Endothelial cell of umbilical vein (primary cell): ENCODE results near the gene CNTNAP4. TPM values are rescaled to one million over a fixed set of nuclear protein-coding genes. Genes with fewer than 3 reads are reported as not detected.

Experiments
- BruUV-seq: library from RNA; stranded (reverse); fragments of 400-500 nt; replicated peaks from 2 replicates; lab custom pipeline; 2021; lab: Mats Ljungman, UMichigan
- CTCF ChIA-PET: fragments of 300-600, 350-600 bp; sonication (Branson Sonifier 250); formaldehyde crosslinking; loops from one replicate; lab custom pipeline; 2021; ENCODE audit warnings: antibody characterized with exemption, inconsistent platforms; lab: Charles Lee
- POLR2A ChIA-PET: fragments of 300-600, 350-600 bp; sonication (Branson Sonifier 250); formaldehyde crosslinking; loops from one replicate; lab custom pipeline; 2021; ENCODE audit warnings: antibody characterized with exemption, inconsistent platforms; lab: Charles Lee
- DNase-seq: peaks from one replicate; pipeline ENCODE4 v3.0.0-alpha.2; 2011; ENCODE audit warnings: low read depth, low spot score
- FAIRE-seq: peaks from 2 replicates; lab custom pipeline; 2011; peaks lifted over from hg19 to GRCh38; lab: Jason Lieb, UNC
- H2AFZ ChIP-seq: 2 replicates; pipeline ENCODE4 v1.6.0; 2012; ENCODE audit warnings: low read depth, low read length, control low read depth, inconsistent platforms
- H3K27ac ChIP-seq: 2 replicates; pipeline ENCODE4 v1.5.1; 2011; ENCODE audit warnings: low read depth, mild to moderate bottlenecking, control low read depth, low read length, moderate library complexity; ENCODE audit not compliant: insufficient read depth
- H3K27me3 ChIP-seq, 2 experiments: 2 replicates each; pipeline versions ENCODE4 v1.6.0 to v1.6.1; 2011; ENCODE audit warnings: low read length in 2 of 2, mixed read lengths in 1 of 2; ENCODE audit not compliant: control insufficient read depth in 2 of 2, insufficient read depth in 2 of 2
- H3K36me3 ChIP-seq, 2 experiments: 2 replicates in 1 of 2; 3 replicates in 1 of 2; pipeline ENCODE4 v1.5.1; 2011; ENCODE audit warnings: low read length in 2 of 2, mild to moderate bottlenecking in 1 of 2, moderate library complexity in 1 of 2; ENCODE audit not compliant: control insufficient read depth in 2 of 2, insufficient read depth in 2 of 2; ENCODE audit errors: extremely low read depth in 1 of 2
- H3K4me1 ChIP-seq: 3 replicates; pipeline ENCODE4 v1.5.1; 2011; ENCODE audit warnings: mild to moderate bottlenecking, low read length; ENCODE audit not compliant: control insufficient read depth, insufficient read depth; ENCODE audit errors: extremely low read depth
- H3K4me2 ChIP-seq: 2 replicates; pipeline ENCODE4 v1.6.1; 2011; ENCODE audit warnings: low read length, control low read depth, mixed read lengths; ENCODE audit not compliant: insufficient read depth
- H3K4me3 ChIP-seq, 3 experiments: fragments of 200-600 bp in 1 of 3; sonication (generic), shearing (Covaris generic) in 1 of 3; replicated peaks in 1 of 3; 2 replicates each; pipeline ENCODE4 v1.5.1; 2011 to 2016; ENCODE audit warnings: control low read depth in 3 of 3, low read length in 3 of 3, mild to moderate bottlenecking in 2 of 3, inconsistent platforms in 1 of 3, low read depth in 1 of 3, moderate library complexity in 1 of 3; ENCODE audit not compliant: insufficient read depth in 1 of 3
- H3K79me2 ChIP-seq: 2 replicates; pipeline ENCODE4 v1.6.0; 2012; ENCODE audit warnings: low read length, inconsistent platforms; ENCODE audit not compliant: control insufficient read depth, insufficient read depth
- H3K9ac ChIP-seq: replicated peaks from 2 replicates; pipeline ENCODE3; 2011; ENCODE audit warnings: low read length, control low read depth; ENCODE audit not compliant: insufficient read depth; ENCODE audit errors: extremely low read depth
- H3K9me1 ChIP-seq: replicated peaks from 3 replicates; pipeline ENCODE4 v1.6.0; 2011; ENCODE audit warnings: mild to moderate bottlenecking, low read length; ENCODE audit not compliant: control insufficient read depth, insufficient read depth; ENCODE audit errors: extremely low read depth
- H3K9me3 ChIP-seq: replicated peaks from 2 replicates; pipeline ENCODE4 v1.5.1; 2012; ENCODE audit warnings: low read length, inconsistent platforms; ENCODE audit not compliant: control insufficient read depth, insufficient read depth
- H4K20me1 ChIP-seq: replicated peaks from 2 replicates; pipeline ENCODE3; 2011; ENCODE audit warnings: mild to moderate bottlenecking, low read length; ENCODE audit not compliant: control insufficient read depth, insufficient read depth; ENCODE audit errors: extremely low read depth
- EZH2 ChIP-seq: IDR thresholded peaks from 2 replicates; pipeline ENCODE4 v1.6.1; 2012; ENCODE audit warnings: borderline replicate concordance, low read depth, mild to moderate bottlenecking, moderate library complexity, low read length, inconsistent platforms; ENCODE audit not compliant: severe bottlenecking
- FOS ChIP-seq: IDR thresholded peaks from 2 replicates; pipeline ENCODE4 v1.6.1; 2011; ENCODE audit warnings: mild to moderate bottlenecking, low read length, moderate library complexity, borderline replicate concordance; ENCODE audit not compliant: insufficient read depth
- GATA2 ChIP-seq: IDR thresholded peaks from 2 replicates; pipeline ENCODE4 v1.7.0; 2011; ENCODE audit warnings: low read depth, mild to moderate bottlenecking, moderate library complexity, mixed read lengths, low read length; ENCODE audit not compliant: insufficient read length, insufficient read depth
- JUN ChIP-seq: IDR thresholded peaks from 2 replicates; pipeline ENCODE4 v1.6.1; 2011; ENCODE audit warnings: borderline replicate concordance, low read depth; ENCODE audit not compliant: insufficient read length, insufficient read depth
- MYC ChIP-seq: IDR thresholded peaks from one replicate; pipeline ENCODE4 v1.6.1; 2011; ENCODE audit warnings: mild to moderate bottlenecking, low read depth, low read length
- POLR2A ChIP-seq: IDR thresholded peaks from 2 replicates; pipeline ENCODE4 v1.6.1; 2012; ENCODE audit warnings: low read depth, mild to moderate bottlenecking, control low read depth, low read length
- POLR2AphosphoS5 ChIP-seq: IDR thresholded peaks from 2 replicates; pipeline ENCODE4 v1.6.1; 2012; ENCODE audit warnings: low read depth, mild to moderate bottlenecking, control low read depth, low read length, moderate library complexity; ENCODE audit not compliant: insufficient read depth
- dilution Hi-C: fragments of 300-500 bp; cut with MboI; formaldehyde crosslinking; loops from one replicate; pipeline ENCODE4 v1.15.0; 2019; ENCODE audit warnings: low sequenced_read_pairs; ENCODE audit not compliant: extremely low pct_ligation_motif_present
- intact Hi-C: fragments of 100-400 bp; cut with micrococcal nuclease; formaldehyde crosslinking; loops from one replicate; pipeline ENCODE4 v1.10.0; 2022
- polyA plus RNA-seq, 4 experiments: library from polyadenylated mRNA; depleted of rRNA in 3 of 4; stranded (reverse) in 3 of 4; unstranded in 1 of 4; fragments of >200 nt; gene quantifications; 2 replicates each; pipeline versions ENCODE4 v1.2.1 to v1.2.3, GENCODE V29; 2011 to 2012; ENCODE audit warnings: missing spikeins in 1 of 4
- total RNA-seq: library from RNA; stranded (reverse); gene quantifications from 2 replicates; pipeline ENCODE4 v1.2.3, GENCODE V29; 2021
- TF ChIP-seq, protein P1 (sequence below), 2 donors: IDR thresholded peaks; 1 replicate in 1 of 2; 2 replicates in 1 of 2; pipeline ENCODE4 v1.5.1; 2011; ENCODE audit warnings: low read length in 2 of 2, mild to moderate bottlenecking in 2 of 2, moderate library complexity in 2 of 2, control low read depth in 1 of 2, inconsistent platforms in 1 of 2, low read depth in 1 of 2; ENCODE audit not compliant: insufficient read depth in 1 of 2; ENCODE audit errors: extremely low read depth in 1 of 2
- TF ChIP-seq, protein P2 (sequence below): IDR thresholded peaks from 2 replicates; pipeline ENCODE4 v1.6.1; 2011; ENCODE audit not compliant: insufficient read depth, insufficient read length

CNTNAP4 gene
- total and polyA plus RNA-seq, 2 donors (not counting 3 experiments of a cell fraction or from before 2014, with no cell fraction given), result not detected

DNA sequence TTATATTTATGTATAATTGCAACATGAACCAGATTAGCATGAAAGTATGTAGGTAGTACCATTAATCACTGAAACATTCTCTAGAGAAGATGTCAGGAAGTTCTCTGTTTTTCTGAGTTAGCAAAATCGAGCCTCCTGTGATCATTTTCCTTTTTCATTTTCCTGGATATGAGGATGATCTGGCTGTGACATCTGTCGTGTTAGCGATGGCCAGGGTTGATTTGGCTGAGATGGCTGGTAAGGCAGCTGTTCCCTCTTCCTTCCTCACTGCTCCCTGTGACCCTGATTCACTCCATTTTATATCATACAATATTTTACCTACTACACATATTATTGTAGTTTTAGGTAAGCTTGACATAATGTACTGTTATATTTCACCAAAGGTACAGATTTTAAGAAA lies 10.3 kb downstream of the CNTNAP4 start:
- DNase-seq (no peak), FAIRE-seq (no peak)
- H3K36me3 ChIP-seq, result no peaks in the 10 kb centered on the region
- BruUV-seq, result no TSS peak
- no peak overlapping the region for H3K27ac ChIP-seq
- H3K4me1 ChIP-seq, result no peaks in the 10 kb centered on the region
- H3K9me1 ChIP-seq, result no peaks in the 10 kb centered on the region
- H3K4me3 ChIP-seq, result no peak overlapping the region
- intact Hi-C loops (no loop called here), dilution Hi-C loops (no loop called here)
- no peaks in the 10 kb centered on the region for H3K27me3 ChIP-seq
- H3K79me2 ChIP-seq, result no peaks in the 10 kb centered on the region
- CTCF ChIA-PET, result no interaction called here
- peaks cover 2% of the 10 kb centered on the region for H3K9me3 ChIP-seq
- H3K4me2 ChIP-seq, result no peak overlapping the region
- TF ChIP-seq POLR2A (no peak), EZH2 (no peak), JUN (no peak), POLR2AphosphoS5 (no peak), MYC (no peak), FOS (no peak), GATA2 (no peak)
- TF ChIP-seq, protein P1, sequence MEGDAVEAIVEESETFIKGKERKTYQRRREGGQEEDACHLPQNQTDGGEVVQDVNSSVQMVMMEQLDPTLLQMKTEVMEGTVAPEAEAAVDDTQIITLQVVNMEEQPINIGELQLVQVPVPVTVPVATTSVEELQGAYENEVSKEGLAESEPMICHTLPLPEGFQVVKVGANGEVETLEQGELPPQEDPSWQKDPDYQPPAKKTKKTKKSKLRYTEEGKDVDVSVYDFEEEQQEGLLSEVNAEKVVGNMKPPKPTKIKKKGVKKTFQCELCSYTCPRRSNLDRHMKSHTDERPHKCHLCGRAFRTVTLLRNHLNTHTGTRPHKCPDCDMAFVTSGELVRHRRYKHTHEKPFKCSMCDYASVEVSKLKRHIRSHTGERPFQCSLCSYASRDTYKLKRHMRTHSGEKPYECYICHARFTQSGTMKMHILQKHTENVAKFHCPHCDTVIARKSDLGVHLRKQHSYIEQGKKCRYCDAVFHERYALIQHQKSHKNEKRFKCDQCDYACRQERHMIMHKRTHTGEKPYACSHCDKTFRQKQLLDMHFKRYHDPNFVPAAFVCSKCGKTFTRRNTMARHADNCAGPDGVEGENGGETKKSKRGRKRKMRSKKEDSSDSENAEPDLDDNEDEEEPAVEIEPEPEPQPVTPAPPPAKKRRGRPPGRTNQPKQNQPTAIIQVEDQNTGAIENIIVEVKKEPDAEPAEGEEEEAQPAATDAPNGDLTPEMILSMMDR (IDR thresholded peaks at IDR 0.05; ENCODE audit: extremely low read depth in 1 of 2, insufficient read depth in 1 of 2, low read depth in 1 of 2, low read length in 2 of 2), result no peak
- TF ChIP-seq, protein P2, sequence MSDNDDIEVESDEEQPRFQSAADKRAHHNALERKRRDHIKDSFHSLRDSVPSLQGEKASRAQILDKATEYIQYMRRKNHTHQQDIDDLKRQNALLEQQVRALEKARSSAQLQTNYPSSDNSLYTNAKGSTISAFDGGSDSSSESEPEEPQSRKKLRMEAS, result no peak
- H4K20me1 ChIP-seq, result no peaks in the 10 kb centered on the region
- no peak overlapping the region for H3K9ac ChIP-seq
- POLR2A ChIA-PET, result no interaction called here
- no peak overlapping the region for H2AFZ ChIP-seq
